Breast epithelium (tissue), 4 donors: ENCODE measurements around the gene PVALEF. TPM values are rescaled to one million over a fixed set of nuclear protein-coding genes. Genes with fewer than 3 reads are reported as not detected.

Experiments
- DNase-seq, 2 donors: peaks; one replicate each; pipeline ENCODE4 v3.0.0-alpha.2; 2019; ENCODE audit warnings: low spot score in 2 of 2
- H3K27ac ChIP-seq, 2 donors: fragments of 200-600 bp; sonication (generic) in 1 of 2; one replicate each; pipeline ENCODE4 v1.5.1; 2016 to 2019; ENCODE audit warnings: mild to moderate bottlenecking in 1 of 2
- H3K27me3 ChIP-seq, 2 donors: fragments of 200-600 bp; sonication (generic) in 1 of 2; one replicate each; pipeline versions ENCODE4 v1.5.1 to v1.6.0; 2017 to 2019; ENCODE audit warnings: control low read depth in 1 of 2, mild to moderate bottlenecking in 1 of 2
- H3K36me3 ChIP-seq: fragments of 200-600 bp; one replicate; pipeline ENCODE4 v1.5.1; 2019
- H3K4me1 ChIP-seq, 2 donors: fragments of 200-600 bp; sonication (generic); one replicate each; pipeline ENCODE4 v1.5.1; 2016 to 2019; ENCODE audit warnings: control low read depth in 1 of 2
- H3K4me3 ChIP-seq, 3 donors: fragments of 200-600 bp; sonication (generic); 1 replicate in 2 of 3; 2 replicates in 1 of 3; pipeline ENCODE4 v1.5.1; 2016 to 2019; ENCODE audit warnings: mild to moderate bottlenecking in 3 of 3, moderate library complexity in 2 of 3
- H3K9me3 ChIP-seq, 2 donors: fragments of 200-600 bp; sonication (generic) in 1 of 2; one replicate each; pipeline ENCODE4 v1.5.1; 2016 to 2019; ENCODE audit warnings: control low read depth in 1 of 2
- CTCF ChIP-seq, 3 donors: fragments of 450-650 bp; IDR thresholded peaks; one replicate each; pipeline ENCODE4 v1.5.1; 2016 to 2017; ENCODE audit warnings: antibody characterized with exemption in 3 of 3, mild to moderate bottlenecking in 3 of 3, moderate library complexity in 3 of 3
- POLR2A ChIP-seq: fragments of 450-650 bp; IDR thresholded peaks from one replicate; pipeline ENCODE4 v1.6.1; 2016; ENCODE audit warnings: antibody characterized with exemption, mild to moderate bottlenecking, moderate library complexity
- POLR2AphosphoS5 ChIP-seq, 3 donors: sonication (generic); formaldehyde crosslinking; IDR thresholded peaks; one replicate each; pipeline ENCODE4 v1.6.1; 2017; ENCODE audit warnings: antibody characterized with exemption in 3 of 3
- intact Hi-C: fragments of 100-400 bp; cut with DNase I; formaldehyde crosslinking; loops from one replicate; pipeline ENCODE4 v1.15.1; 2023; ENCODE audit warnings: low total_unique reads
- total RNA-seq, 3 donors: library from RNA; depleted of rRNA; stranded (reverse); fragments of >200 nt; gene quantifications; one replicate each; pipeline ENCODE4 v1.1.0, GENCODE V29; 2016

The PVALEF gene
- total RNA-seq, 3 donors from 2014 or later = not detected

- no peak for DNase-seq
- Histone ChIP-seq H3K27me3 (peaks cover 0 to 5% of the 10 kb centered on the region in 2 donors), H3K9me3 (no peaks in the 10 kb centered on the region), H3K27ac (no peak overlapping the region), H3K4me3 (no peak overlapping the region), H3K36me3 (no peaks in the 10 kb centered on the region), H3K4me1 (no peaks in the 10 kb centered on the region)
- intact Hi-C loops = no loop called here
- TF ChIP-seq POLR2A (no peak), POLR2AphosphoS5 (IDR thresholded peaks at IDR 0.05) (no peak), CTCF (IDR thresholded peaks at IDR 0.05) (no peak)
Observed at GRCh38 chr17:81126281-81127132, 38.8 kb upstream of the PVALEF start.

GRCh38 chr17:81127133-81127455 lies 38.2 kb upstream of the PVALEF start:
- Histone ChIP-seq H3K36me3 (no peaks in the 10 kb centered on the region), H3K4me3 (no peak overlapping the region), H3K4me1 (no peaks in the 10 kb centered on the region), H3K9me3 (no peaks in the 10 kb centered on the region), H3K27ac (no peak overlapping the region), H3K27me3 (peaks cover 0 to 5% of the 10 kb centered on the region in 2 donors)
- TF ChIP-seq CTCF (IDR thresholded peaks at IDR 0.05) (no peak), POLR2AphosphoS5 (IDR thresholded peaks at IDR 0.05) (no peak), POLR2A (no peak)
- no peak for DNase-seq
- intact Hi-C loops = no loop called here

- Histone ChIP-seq H3K36me3 (no peaks in the 10 kb centered on the region), H3K9me3 (no peaks in the 10 kb centered on the region), H3K27ac (no peak overlapping the region), H3K4me1 (no peaks in the 10 kb centered on the region), H3K27me3 (peaks cover 0 to 5% of the 10 kb centered on the region in 2 donors), H3K4me3 (no peak overlapping the region)
- no peak for TF ChIP-seq POLR2A
- TF ChIP-seq POLR2AphosphoS5 (IDR thresholded peaks at IDR 0.05) = no peak
- TF ChIP-seq CTCF (IDR thresholded peaks at IDR 0.05) = no peak
- intact Hi-C loops = no loop called here
- DNase-seq = no peak
Observed at GRCh38 chr17:81127526-81128177, 37.7 kb upstream of the PVALEF start.

- TF ChIP-seq POLR2AphosphoS5 (IDR thresholded peaks at IDR 0.05) = no peak
- TF ChIP-seq CTCF (IDR thresholded peaks at IDR 0.05) = no peak
- TF ChIP-seq POLR2A = no peak
- H3K4me3 ChIP-seq = no peak overlapping the region
Observed at GRCh38 chr17:81128338-81128737, 37.0 kb upstream of the PVALEF start.

GRCh38 chr17:81128774-81129173 lies 36.5 kb upstream of the PVALEF start:
- TF ChIP-seq POLR2A (no peak), CTCF (IDR thresholded peaks at IDR 0.05) (no peak), POLR2AphosphoS5 (IDR thresholded peaks at IDR 0.05) (no peak)
- Histone ChIP-seq H3K4me3 (no peak overlapping the region), H3K9me3 (no peaks in the 10 kb centered on the region), H3K4me1 (no peaks in the 10 kb centered on the region), H3K27ac (no peak overlapping the region), H3K27me3 (peaks cover 0 to 2% of the 10 kb centered on the region in 2 donors), H3K36me3 (no peaks in the 10 kb centered on the region)
- DNase-seq = no peak
- intact Hi-C loops = no loop called here

More at GRCh38 chr17:81128338-81128737, 37.0 kb upstream of the PVALEF start:
- intact Hi-C loops = no loop called here
- Histone ChIP-seq H3K36me3 (no peaks in the 10 kb centered on the region), H3K27ac (no peak overlapping the region), H3K27me3 (peaks cover 0 to 5% of the 10 kb centered on the region in 2 donors), H3K9me3 (no peaks in the 10 kb centered on the region), H3K4me1 (no peaks in the 10 kb centered on the region)
- DNase-seq = no peak
